ENCODE results near the gene CERT1. TPM values are rescaled to one million over a fixed set of nuclear protein-coding genes. Genes with fewer than 3 reads are reported as not detected.
"Not testable (repeated sequence)": the region's sequence is repeated elsewhere in the genome, so short reads cannot be mapped to it uniquely, and the experiment has no call there.

CERT1 gene
- total RNA-seq, 1 donor from 2014 or later, result 59.9 TPM

DNA sequence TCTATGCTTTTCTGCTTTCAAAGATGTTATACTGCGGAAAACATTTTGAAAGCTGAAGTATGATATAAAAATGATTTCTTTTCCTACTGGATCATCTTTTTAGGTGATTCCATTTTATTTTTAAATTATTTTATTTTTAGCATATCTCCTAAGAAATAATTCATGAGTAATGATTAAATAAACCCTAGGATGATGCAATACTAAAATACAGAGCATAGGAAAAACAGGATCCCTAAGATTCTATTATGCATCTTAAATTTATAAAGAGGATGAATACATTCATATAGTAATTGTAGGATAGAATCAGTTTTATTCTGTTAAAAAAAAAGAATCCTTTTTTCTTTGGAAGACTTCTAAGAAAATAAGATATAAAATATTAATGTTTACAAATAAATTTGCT lies 11.1 kb upstream of the CERT1 start:
- no peak for DNase-seq (ENCODE audit: low spot score)

GRCh38 chr5:75522025-75522424 lies 10.6 kb upstream of the CERT1 start:
- DNase-seq (ENCODE audit: low spot score), result no peak

- no peak for DNase-seq (ENCODE audit: low spot score)
These were observed 9.8 kb upstream of the CERT1 start for GRCh38 chr5:75521195-75521594.

GRCh38 chr5:75519761-75520160 lies 8.3 kb upstream of the CERT1 start:
- DNase-seq (ENCODE audit: low spot score), result no peak

- DNase-seq (ENCODE audit: low spot score), result no peak
These were observed 2.9 kb upstream of the CERT1 start for GRCh38 chr5:75514323-75514722.

DNA sequence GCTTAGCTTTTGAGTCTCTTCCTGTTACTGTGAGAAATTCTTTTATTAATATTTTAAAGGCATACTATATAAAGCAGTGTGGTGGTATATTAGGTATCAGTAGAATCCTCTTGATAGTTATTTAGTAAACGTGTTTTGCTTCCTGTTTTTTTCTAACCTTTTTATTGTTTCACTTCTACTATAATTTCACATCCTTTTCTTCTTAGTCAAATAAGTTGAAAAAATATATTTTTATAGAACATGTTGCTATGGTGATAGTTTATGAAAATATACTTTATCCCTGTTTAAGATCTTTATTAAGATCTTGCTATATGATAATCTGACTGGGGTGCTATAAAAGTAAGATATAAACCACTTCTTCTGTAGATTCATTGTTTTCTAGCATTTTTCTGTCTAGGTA lies 2.4 kb upstream of the CERT1 start:
- no peak for DNase-seq (ENCODE audit: low spot score)

GRCh38 chr5:75512383-75513074 lies 1.1 kb upstream of the CERT1 start:
- DNase-seq (ENCODE audit: low spot score), result no peak

- peak; percentile 45 for DNase-seq (ENCODE audit: low spot score)
These were observed 494 bp downstream of the CERT1 start for GRCh38 chr5:75510836-75511434.

DNA sequence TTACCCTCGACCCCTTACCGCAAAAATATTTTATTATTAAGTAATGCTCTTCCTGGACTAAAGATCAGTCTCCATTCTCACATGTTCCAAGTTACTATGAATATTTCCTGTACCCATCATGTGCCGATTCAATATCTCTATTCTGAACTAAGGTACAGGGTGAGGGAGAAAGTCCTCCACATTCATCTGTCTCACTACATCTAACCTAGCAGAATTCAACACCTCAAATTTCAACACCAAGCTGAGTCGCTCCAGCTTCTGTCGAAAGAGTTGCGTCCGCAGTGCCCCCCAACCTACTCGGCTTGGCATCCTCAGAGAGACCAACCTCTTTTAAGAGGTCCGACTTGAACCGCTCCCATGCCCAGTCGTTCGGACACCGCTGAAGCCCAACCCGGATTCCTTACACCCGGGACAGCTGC lies 1.0 kb downstream of the CERT1 start:
- DNase-seq (ENCODE audit: low spot score), result no peak

DNA sequence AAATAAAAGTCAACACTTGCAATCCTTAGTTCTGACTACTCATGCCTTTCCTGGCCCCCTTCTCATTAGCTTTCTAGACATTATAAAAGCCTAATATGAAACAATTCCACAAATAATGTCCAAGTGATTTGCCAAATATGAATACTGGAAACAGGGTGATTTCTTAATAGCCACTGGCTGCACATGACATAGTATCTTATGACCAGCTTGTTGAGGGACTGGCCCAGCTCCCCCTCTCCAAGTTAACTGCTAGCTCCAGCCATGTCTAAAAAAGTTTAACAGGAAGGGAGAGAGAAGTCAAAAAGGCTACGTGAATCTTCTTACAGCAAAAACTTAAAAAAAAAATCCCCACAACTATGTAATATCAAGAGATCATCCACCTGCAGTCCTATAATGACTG lies 1.5 kb downstream of the CERT1 start:
- no peak for DNase-seq (ENCODE audit: low spot score)

DNA sequence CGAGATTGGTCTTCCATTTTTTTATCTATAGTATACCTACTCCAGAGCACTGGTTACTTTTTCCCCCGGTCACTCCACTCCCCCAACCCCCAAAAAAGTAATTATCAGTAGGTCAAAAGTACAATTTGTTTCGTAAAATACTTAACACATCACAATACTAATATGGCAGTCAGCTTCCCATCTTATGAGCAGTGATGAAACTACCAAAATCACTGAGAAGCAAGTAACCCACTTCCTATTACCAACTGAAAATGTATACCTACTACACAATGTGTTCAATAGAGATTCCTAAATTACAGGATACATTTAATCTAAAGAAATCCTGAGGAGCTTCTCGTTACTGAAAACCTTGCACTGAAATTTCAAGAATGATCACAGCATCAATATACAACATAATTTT lies 1.9 kb downstream of the CERT1 start:
- DNase-seq (ENCODE audit: low spot score), result no peak

GRCh38 chr5:75507841-75508240 lies 3.6 kb downstream of the CERT1 start:
- no peak for DNase-seq (ENCODE audit: low spot score)

- DNase-seq (ENCODE audit: low spot score), result not testable (repeated sequence)
These were observed 6.3 kb downstream of the CERT1 start for GRCh38 chr5:75505112-75505511.

GRCh38 chr5:75498875-75499274 lies 12.6 kb downstream of the CERT1 start:
- DNase-seq (ENCODE audit: low spot score), result not testable (repeated sequence)

- DNase-seq (ENCODE audit: low spot score), result no peak
These were observed 13.1 kb downstream of the CERT1 start for GRCh38 chr5:75498208-75498777.

DNA sequence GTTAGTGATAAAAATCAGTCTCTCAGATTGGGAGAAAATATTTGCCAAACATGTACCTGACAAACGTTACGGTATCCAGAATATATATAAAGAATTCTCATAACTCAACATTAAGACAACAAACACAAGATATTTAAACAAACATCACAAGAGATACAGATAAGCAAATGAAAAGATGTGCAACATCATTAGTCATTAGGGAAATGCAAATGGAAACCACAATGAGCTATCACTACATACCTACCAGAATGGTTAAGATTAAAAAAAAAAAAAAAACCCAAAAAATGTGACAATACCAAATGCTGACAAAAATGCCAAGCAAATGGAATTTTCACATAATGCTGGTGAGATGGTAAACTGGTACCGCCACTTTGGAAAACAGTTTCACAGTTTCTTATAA lies 15.4 kb downstream of the CERT1 start:
- no peak for DNase-seq (ENCODE audit: low spot score)

- DNase-seq (ENCODE audit: low spot score), result no peak
These were observed 19.8 kb downstream of the CERT1 start for GRCh38 chr5:75491621-75492020.

DNA sequence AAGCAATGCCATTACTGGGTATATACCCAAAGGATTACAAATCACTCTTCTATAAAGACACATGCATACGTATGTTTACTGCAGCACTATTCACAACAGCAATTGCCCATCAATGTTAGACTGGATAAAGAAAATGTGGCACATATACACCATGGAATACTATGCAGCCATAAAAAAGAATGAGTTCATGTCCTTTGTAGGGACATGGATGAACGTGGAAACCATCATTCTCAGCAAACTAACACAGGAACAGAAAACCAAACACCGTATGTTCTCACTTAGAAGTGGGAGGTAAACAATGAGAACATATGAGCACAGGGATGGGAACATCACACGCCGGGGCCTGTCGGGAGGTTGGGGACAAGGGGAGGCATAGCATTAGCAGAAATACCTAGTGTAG lies 21.6 kb downstream of the CERT1 start:
- DNase-seq (ENCODE audit: low spot score), result not testable (repeated sequence)

DNA sequence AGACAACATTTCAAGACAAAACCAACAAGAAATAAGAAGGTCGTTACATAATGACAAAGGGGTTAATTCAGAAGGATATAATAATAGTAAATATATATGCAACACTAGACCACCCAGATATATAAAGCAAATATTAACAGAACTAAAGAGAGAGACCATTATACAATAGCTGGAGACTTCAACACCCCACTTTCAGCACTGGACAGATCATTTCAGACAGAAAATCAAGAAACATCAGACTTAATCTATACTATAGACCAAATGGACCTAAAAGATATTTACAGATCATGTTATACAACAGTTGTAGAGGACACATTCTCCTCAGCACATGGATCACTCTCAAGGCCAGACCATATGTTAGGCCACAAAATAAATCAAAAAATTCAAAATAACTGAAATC lies 26.8 kb downstream of the CERT1 start:
- no peak for DNase-seq (ENCODE audit: low spot score)

DNA sequence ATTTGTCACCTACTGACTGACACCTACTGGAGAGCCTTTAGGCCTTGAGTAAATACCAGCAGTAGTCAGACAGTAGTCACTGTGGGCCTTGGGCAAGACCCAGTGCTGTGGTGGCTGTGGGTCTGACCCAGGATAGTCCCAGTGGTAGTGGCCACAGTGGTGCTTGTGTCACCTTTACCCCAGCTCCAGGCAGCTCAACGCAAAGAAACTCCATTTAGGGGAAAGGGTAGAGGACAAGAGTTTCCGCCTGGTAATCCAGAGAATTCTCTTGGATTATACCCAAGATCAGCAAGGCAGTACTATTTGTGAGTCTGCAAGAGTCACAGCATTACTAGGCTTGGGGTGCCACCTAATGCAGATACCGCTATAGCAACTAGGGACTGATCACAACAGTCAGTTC lies 28.9 kb downstream of the CERT1 start:
- no peak for DNase-seq (ENCODE audit: low spot score)

DNA sequence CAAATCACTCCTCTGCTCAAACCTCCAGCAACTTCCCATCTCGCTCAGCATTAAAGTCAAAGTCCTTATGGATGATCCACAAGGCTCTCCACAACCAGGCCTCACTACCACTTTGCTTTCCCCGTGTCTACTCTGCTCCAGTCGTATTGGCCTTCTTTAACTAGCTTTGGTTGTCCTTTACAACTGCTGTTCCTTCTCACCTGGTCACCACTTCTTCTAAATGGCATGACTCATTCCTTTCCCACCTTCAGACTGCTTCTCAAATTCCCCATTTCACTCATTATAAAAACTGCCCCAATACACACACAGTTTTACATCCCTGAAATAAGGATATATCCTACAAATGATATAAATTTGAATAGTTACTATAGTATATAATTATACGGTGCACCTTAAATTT lies 30.4 kb downstream of the CERT1 start:
- DNase-seq (ENCODE audit: low spot score), result no peak

DNA sequence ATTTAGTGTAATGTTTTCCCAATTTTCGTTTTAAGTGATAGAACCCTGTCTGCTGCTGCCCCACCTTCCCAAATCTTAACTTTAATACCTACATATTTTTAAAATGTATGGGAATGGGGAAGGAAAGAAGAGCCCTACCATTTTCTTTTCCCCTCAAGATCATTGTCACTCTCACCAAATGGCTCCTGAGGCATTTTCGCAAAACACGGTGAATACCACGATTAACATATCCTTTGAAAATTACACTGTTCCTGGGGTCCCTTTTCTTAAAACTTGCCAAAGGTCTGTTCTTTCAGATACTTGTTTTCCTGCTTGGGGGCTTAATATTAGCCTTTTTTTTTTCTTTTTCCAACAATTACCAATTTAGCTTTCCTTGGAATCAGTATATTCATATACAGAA lies 36.1 kb downstream of the CERT1 start:
- DNase-seq (ENCODE audit: low spot score), result no peak

DNA sequence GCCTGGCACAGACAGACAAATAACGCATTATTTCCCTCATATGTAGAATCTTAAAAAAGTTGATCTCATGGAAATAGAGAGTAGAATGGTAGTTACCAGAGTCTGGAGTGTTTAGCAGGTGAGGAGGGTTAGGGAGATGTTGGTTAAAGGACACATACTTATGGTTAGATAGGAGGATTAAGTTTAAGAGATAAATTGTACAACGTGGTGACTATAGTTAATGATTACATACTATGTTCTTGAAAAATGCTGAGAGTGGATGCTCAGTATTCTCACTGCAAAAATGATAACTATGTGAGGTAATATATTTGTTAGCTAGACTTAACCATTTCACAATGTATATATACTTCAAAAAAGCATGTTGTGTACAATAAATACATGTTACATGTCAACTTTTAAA lies 38.0 kb downstream of the CERT1 start:
- DNase-seq (ENCODE audit: low spot score), result no peak

DNA sequence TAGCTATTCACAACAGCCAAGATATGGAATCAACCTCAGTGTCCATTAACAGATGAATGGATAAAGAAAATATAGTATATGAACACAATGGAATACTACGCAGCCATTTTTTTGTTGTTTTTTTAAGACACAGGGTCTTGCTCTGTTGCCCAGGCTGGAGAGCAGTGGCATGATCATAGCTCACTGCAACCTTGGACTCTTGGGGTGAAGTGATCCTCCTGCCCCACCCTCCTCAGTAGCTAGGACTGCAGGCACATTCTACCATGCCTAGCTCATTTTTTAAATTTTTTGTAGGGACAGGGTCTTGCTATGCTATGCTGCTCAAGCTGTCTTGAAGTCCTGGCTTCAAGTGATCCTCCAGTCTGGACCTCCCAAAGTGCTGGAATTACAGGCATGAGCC lies 38.5 kb downstream of the CERT1 start:
- DNase-seq (ENCODE audit: low spot score), result no peak
